B cell (primary cell): Measurements from ENCODE around the gene SLC23A2.
"Not testable (repeated sequence)": the region's sequence is repeated elsewhere in the genome, so short reads cannot be mapped to it uniquely, and the experiment has no call there.

ENCODE experiments used
- CTCF ChIP-seq: fragments of 200-600 bp; IDR thresholded peaks from one replicate; pipeline ENCODE4 v1.8.0; 2022; ENCODE audit warnings: antibody characterized with exemption, mild to moderate bottlenecking
- EZH2 ChIP-seq: IDR thresholded peaks from 2 replicates; pipeline ENCODE4 v1.6.1; 2012; ENCODE audit warnings: borderline replicate concordance, low read depth, mild to moderate bottlenecking, moderate library complexity, low read length; ENCODE audit not compliant: insufficient read depth, poor library complexity, severe bottlenecking

- TF ChIP-seq CTCF, EZH2: not testable (repeated sequence)
Measured at GRCh38 chr20:5023171-5023570, 21.9 kb upstream of the SLC23A2 start.
